ENCODE measurements around the gene CPXM2.
"Not testable (repeated sequence)": the region's sequence is repeated elsewhere in the genome, so short reads cannot be mapped to it uniquely, and the experiment has no call there.

CPXM2 gene

GRCh38 chr10:123736917-123737316 is 154.7 kb downstream of the CPXM2 start:
- DNase-seq = not testable (repeated sequence)

DNA sequence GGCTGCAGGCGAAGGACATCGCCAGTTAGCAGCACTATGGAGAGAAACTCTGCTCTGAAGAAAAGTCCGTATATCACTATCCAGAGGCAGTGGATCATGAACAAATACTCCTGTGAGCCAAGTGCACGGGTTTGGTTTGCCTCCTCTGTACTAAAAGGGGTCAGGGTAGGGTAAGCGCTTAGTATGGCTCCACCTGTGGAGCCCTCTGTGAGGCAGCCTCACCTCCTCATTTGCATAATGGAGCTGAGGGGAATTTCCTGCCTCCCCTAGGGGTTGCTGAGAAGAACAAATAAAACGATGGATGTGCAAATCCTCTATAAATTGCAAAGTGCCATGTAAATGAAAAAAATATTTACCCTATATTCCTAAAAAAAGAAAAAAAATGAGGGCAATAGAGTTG is 162.1 kb downstream of the CPXM2 start:
- DNase-seq = no peak

GRCh38 chr10:123726836-123727235 is 164.8 kb downstream of the CPXM2 start:
- no peak for DNase-seq

GRCh38 chr10:123726381-123726780 is 165.2 kb downstream of the CPXM2 start:
- no peak for DNase-seq

- DNase-seq = no peak
Measured at GRCh38 chr10:123724747-123725146, 166.9 kb downstream of the CPXM2 start.

- DNase-seq = no peak
Measured at GRCh38 chr10:123722351-123722750, 169.3 kb downstream of the CPXM2 start.

DNA sequence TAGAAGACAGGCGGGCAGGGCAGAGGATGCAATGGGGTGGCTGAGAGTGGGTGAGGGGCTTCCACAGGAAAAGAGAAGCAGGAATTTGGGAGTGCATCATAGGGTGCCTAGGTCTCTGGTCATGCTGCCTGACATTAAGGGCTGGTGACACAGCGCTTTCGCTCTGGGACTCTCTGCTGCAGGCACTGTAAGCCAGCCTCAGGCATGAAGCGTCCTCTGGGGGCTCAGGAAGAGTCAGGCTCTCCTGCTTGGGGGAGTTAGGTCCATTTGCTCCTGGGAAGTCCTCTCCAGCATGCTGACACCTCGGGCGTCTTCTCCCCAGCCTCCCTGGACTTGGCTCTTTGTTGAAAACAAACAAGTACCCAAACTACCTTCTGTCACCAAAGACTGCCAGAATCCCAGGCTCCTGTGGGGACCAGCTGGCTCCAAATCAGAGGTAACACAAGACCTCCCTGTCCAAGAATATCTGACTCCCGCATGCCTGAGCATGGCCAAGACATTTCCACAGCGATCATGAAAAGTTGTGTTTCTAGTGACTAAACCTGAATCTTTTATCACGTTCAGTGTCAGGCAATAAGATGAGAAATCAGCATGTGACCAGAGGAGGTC is 170.1 kb downstream of the CPXM2 start:
- DNase-seq = no peak

GRCh38 chr10:123720536-123720935 is 171.1 kb downstream of the CPXM2 start:
- DNase-seq = no peak

DNA sequence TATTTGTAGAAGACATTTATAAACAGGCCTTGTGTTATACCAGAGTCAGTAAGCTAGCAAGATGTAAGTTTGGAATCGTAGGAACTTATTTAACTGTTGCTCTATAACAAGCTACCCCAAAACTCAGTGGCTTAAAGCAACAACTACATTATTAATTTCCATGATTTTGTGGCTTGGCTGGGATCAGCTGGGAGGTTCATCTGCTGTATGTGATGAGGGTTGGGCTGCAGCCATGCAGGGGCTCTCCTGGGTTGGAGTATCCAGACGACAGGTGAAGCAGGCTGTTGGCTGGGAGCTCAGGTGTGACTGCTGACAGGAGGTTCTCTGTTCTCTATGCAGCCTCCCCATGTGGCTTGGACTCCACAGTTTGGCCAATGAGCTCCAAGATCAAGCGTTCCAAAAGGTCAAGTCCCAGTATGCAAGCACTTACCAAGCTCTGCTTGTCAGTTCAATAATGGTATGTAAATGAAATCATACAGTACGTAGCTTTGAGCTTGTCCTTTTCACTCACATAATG is 173.0 kb downstream of the CPXM2 start:
- no peak for DNase-seq

DNA sequence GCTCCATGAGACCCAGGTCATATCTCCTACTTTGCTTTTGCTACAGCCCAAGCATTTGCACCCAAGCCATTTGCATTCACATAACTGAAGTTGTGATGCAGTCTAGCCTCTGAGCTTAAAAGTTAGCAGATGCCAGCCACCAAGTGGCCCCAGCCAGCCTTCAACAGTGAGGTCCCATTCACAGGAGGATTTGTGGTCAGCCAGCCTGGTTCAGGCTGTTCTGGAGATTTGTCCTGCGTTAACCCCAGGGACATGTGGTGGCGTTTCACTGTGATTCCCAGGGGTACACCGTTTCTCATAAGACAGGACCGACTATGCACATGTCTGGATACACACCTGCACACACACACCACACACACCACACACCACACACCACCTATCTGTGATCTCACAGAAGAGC is 174.3 kb downstream of the CPXM2 start:
- DNase-seq = no peak

DNA sequence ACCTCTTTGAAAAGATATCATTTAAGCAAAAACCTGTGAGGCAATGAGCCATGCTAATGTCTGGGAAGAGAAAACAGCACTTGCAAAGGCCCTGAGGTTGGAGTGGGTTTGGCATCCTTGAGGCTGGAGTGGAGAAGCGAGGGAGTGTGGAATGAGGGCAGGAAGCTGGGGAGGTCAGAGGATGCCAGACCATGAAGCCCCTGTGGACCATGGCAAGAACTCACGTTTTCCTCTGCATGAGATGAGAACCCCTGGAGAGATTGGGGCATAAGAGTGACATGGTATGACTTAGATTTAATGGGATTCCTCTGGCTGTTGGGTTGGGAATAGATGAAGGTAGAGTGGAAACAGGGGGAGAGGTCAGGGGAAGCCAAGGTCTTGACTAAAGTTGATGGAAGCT is 176.1 kb downstream of the CPXM2 start:
- DNase-seq = no peak

- DNase-seq = no peak
Measured at GRCh38 chr10:123706236-123706635, 185.4 kb downstream of the CPXM2 start.

- no peak for DNase-seq
Measured at GRCh38 chr10:123704812-123705211, 186.8 kb downstream of the CPXM2 start.

DNA sequence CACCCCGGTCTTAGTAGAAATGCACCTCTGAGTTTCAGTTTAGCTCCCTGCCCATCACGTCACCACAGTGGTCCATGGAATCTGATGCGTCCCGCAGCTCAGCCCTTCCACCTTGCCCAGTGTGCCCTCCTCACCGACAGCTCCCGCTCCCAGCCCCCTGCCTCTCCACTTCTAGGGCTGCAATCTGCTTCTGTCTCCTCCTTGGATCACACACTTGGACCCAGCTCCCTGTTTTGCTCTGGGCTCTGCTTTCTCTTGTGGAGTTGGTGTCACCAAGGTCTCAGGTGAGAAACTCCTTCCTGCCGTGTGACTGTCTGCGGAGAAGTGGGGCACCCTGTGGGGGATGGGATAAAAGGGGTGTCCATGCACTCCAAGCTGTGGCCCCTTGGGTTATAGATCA is 187.5 kb downstream of the CPXM2 start:
- no peak for DNase-seq

GRCh38 chr10:123703195-123703790 is 188.3 kb downstream of the CPXM2 start:
- DNase-seq = no peak
